Type B pancreatic cell (in vitro differentiated cells): Measurements from ENCODE around the gene NALCN. TPM values are rescaled to one million over a fixed set of nuclear protein-coding genes. Genes with fewer than 3 reads are reported as not detected.

Experiments
- DNase-seq: peaks from one replicate; pipeline ENCODE4 v3.0.0; 2021; ENCODE audit warnings: mixed read lengths; ENCODE audit not compliant: unreplicated experiment; ENCODE audit errors: extremely low spot score
- H3K27ac Mint-ChIP-seq: 2 replicates; pipeline ENCODE4 v1.8.0; 2021; ENCODE audit warnings: mild to moderate bottlenecking, mixed read lengths
- H3K27me3 Mint-ChIP-seq: 2 replicates; pipeline ENCODE4 v1.8.0; 2021; ENCODE audit warnings: mixed read lengths
- H3K36me3 Mint-ChIP-seq: 2 replicates; pipeline ENCODE4 v1.8.0; 2021; ENCODE audit warnings: mixed read lengths
- H3K4me1 Mint-ChIP-seq: one replicate; pipeline ENCODE4 v1.8.0; 2021; ENCODE audit warnings: mixed read lengths; ENCODE audit not compliant: unreplicated experiment
- H3K4me3 Mint-ChIP-seq: 2 replicates; pipeline ENCODE4 v1.8.0; 2021; ENCODE audit warnings: mild to moderate bottlenecking, mixed read lengths
- H3K9me3 Mint-ChIP-seq: 2 replicates; pipeline ENCODE4 v1.8.0; 2021; ENCODE audit warnings: mixed read lengths
- total RNA-seq: library from RNA; stranded (reverse); gene quantifications from 2 replicates; pipeline ENCODE4 v1.2.1, GENCODE V29; 2021; ENCODE audit warnings: low replicate concordance
- TF ChIP-seq, protein P1 (sequence below): fragments of 200-600 bp; sonication (generic); conservative IDR thresholded peaks from 2 replicates; pipeline ENCODE4 v1.5.0; 2021; ENCODE audit warnings: antibody characterized with exemption, mild to moderate bottlenecking

The NALCN gene
- total RNA-seq, 1 donor from 2014 or later: 0.70 TPM

DNA sequence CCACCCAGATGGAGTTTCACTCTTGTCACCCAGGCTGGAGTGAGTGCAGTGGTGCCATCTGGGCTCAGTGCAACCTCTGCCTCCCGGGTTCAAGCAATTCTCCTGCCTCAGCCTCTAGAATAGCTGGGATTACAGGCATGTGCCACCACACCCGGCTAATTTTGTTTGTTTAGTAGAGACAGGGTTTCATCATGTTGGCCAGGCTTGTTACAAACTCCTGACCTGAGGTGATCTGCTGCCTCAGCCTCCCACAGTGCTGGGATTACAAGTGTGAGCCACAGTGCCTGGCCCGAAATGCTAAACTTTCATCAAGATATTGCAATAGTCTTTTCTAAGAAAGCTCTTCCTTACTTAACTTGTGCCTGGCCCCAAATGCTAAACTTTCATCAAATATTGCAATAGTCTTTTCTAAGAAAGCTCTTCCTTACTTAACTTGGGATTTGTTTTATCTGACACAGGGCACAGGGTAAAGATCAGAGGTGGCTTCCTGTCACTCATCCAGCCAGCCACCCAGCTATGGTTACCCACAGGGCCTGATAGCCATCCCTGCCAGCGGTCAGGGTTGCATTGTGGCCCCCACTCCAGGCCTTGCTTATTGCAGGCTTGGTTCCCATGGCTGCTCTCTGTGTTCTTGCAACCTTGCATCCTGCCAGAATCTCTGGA lies 389.4 kb downstream of the NALCN start:
- TF ChIP-seq, protein P1, sequence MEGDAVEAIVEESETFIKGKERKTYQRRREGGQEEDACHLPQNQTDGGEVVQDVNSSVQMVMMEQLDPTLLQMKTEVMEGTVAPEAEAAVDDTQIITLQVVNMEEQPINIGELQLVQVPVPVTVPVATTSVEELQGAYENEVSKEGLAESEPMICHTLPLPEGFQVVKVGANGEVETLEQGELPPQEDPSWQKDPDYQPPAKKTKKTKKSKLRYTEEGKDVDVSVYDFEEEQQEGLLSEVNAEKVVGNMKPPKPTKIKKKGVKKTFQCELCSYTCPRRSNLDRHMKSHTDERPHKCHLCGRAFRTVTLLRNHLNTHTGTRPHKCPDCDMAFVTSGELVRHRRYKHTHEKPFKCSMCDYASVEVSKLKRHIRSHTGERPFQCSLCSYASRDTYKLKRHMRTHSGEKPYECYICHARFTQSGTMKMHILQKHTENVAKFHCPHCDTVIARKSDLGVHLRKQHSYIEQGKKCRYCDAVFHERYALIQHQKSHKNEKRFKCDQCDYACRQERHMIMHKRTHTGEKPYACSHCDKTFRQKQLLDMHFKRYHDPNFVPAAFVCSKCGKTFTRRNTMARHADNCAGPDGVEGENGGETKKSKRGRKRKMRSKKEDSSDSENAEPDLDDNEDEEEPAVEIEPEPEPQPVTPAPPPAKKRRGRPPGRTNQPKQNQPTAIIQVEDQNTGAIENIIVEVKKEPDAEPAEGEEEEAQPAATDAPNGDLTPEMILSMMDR: no peak
- Mint-ChIP-seq H3K27me3 (peaks cover 10% of the 10 kb centered on the region), H3K9me3 (peaks cover 12% of the 10 kb centered on the region), H3K36me3 (no peaks in the 10 kb centered on the region), H3K27ac (no peak overlapping the region), H3K4me3 (no peak overlapping the region), H3K4me1 (peaks cover 8% of the 10 kb centered on the region)
- DNase-seq: no peak

GRCh38 chr13:101026328-101026727 lies 390.0 kb downstream of the NALCN start:
- H3K36me3 Mint-ChIP-seq: no peaks in the 10 kb centered on the region

GRCh38 chr13:101025925-101026324 lies 390.4 kb downstream of the NALCN start:
- DNase-seq: no peak
- H3K27ac Mint-ChIP-seq: no peak overlapping the region
- peaks cover 12% of the 10 kb centered on the region for H3K9me3 Mint-ChIP-seq
- no peak overlapping the region for H3K4me3 Mint-ChIP-seq
- no peaks in the 10 kb centered on the region for H3K36me3 Mint-ChIP-seq
- H3K27me3 Mint-ChIP-seq: peaks cover 10% of the 10 kb centered on the region
- peaks cover 8% of the 10 kb centered on the region for H3K4me1 Mint-ChIP-seq
- TF ChIP-seq, protein P1: no peak

More at GRCh38 chr13:101026328-101026727, 390.0 kb downstream of the NALCN start:
- Mint-ChIP-seq H3K9me3 (peaks cover 12% of the 10 kb centered on the region), H3K4me1 (peaks cover 8% of the 10 kb centered on the region), H3K4me3 (no peak overlapping the region), H3K27ac (no peak overlapping the region), H3K27me3 (peaks cover 10% of the 10 kb centered on the region)
- TF ChIP-seq, protein P1: no peak
- no peak for DNase-seq

GRCh38 chr13:101025519-101025918 lies 390.8 kb downstream of the NALCN start:
- peaks cover 10% of the 10 kb centered on the region for H3K27me3 Mint-ChIP-seq
- no peak overlapping the region for H3K4me3 Mint-ChIP-seq
- H3K4me1 Mint-ChIP-seq: peaks cover 8% of the 10 kb centered on the region
- peaks cover 12% of the 10 kb centered on the region for H3K9me3 Mint-ChIP-seq
- no peaks in the 10 kb centered on the region for H3K36me3 Mint-ChIP-seq
- no peak for DNase-seq
- H3K27ac Mint-ChIP-seq: no peak overlapping the region
- TF ChIP-seq, protein P1: no peak

DNA sequence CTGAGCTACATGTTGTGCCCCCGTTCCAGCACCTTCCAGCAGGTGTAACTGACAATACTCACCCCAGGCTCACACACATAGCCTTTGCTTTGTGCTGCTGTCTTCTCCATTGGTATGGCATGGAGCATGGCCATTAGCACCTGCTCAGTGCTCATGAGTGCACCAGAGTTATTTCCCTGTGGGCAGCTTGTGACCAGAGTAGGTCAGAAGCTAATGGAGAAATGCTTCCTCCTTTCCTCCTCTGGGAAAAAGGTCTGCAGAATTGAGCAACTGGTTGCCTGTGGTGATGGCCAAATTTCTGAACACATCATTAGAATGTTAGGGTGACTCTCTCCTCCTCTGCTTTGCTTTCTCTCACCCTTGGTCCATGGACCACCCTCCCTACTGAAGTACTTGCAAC lies 397.2 kb downstream of the NALCN start:
- Mint-ChIP-seq H3K4me1 (peaks cover 21% of the 10 kb centered on the region), H3K27me3 (peaks cover 3% of the 10 kb centered on the region), H3K9me3 (peaks cover 8% of the 10 kb centered on the region), H3K4me3 (no peak overlapping the region), H3K27ac (no peak overlapping the region), H3K36me3 (no peaks in the 10 kb centered on the region)
- no peak for DNase-seq
- TF ChIP-seq, protein P1: no peak
